Muscle layer of duodenum (tissue), 2 donors: ENCODE measurements around the gene TRIO.

ENCODE experiments used
- H3K27ac ChIP-seq: one replicate; pipeline ENCODE4 v1.7.0; 2013; ENCODE audit warnings: mild to moderate bottlenecking, low read length
- H3K27me3 ChIP-seq: one replicate; pipeline ENCODE4 v1.7.0; 2013; ENCODE audit warnings: low read depth, mild to moderate bottlenecking, control low read depth, low read length
- H3K36me3 ChIP-seq, 2 donors: one replicate each; pipeline ENCODE4 v1.7.0; 2013; ENCODE audit warnings: low read length in 2 of 2, control low read depth in 1 of 2, mild to moderate bottlenecking in 1 of 2; ENCODE audit not compliant: insufficient read depth in 2 of 2, control insufficient read depth in 1 of 2
- H3K4me1 ChIP-seq, 2 donors: one replicate each; pipeline ENCODE4 v1.7.0; 2013; ENCODE audit warnings: low read length in 2 of 2, mild to moderate bottlenecking in 2 of 2, control low read depth in 1 of 2, moderate library complexity in 1 of 2; ENCODE audit not compliant: insufficient read depth in 2 of 2, control insufficient read depth in 1 of 2
- H3K4me3 ChIP-seq, 2 donors: one replicate each; pipeline ENCODE4 v1.7.0; 2013; ENCODE audit warnings: low read length in 2 of 2, low read depth in 1 of 2, mild to moderate bottlenecking in 1 of 2
- H3K9me3 ChIP-seq, 2 donors: one replicate each; pipeline ENCODE4 v1.7.0; 2013; ENCODE audit warnings: low read length in 2 of 2, control low read depth in 1 of 2, mild to moderate bottlenecking in 1 of 2; ENCODE audit not compliant: control insufficient read depth in 1 of 2
- donor health status: healthy.

The TRIO gene

DNA sequence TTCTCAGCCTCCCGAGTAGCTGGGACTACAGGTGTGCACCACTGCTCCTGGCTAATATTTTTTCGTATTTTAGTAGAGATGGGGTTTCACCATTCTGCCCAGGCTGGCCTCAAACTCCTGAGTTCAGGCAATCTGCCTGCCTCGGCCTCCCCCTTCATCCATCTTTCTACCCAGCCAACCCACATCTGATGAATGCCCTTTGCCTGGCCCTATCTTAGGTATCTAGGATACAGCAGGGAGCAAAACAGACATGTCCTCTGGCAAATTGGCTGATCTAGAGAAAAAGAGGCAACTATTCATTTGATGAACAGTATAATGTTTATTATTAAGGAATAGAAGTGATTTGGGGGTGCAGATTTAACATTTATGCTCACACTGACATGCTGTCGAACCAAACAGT is 123.0 kb downstream of the TRIO start:
- H3K9me3 ChIP-seq: no peaks in the 10 kb centered on the region
- no peak overlapping the region for H3K4me3 ChIP-seq
- H3K4me1 ChIP-seq: peaks cover 16 to 58% of the 10 kb centered on the region in 2 donors
- peaks cover 0 to 13% of the 10 kb centered on the region in 2 donors for H3K36me3 ChIP-seq
- H3K27ac ChIP-seq: peak overlapping the region; percentile 42
- no peaks in the 10 kb centered on the region for H3K27me3 ChIP-seq

DNA sequence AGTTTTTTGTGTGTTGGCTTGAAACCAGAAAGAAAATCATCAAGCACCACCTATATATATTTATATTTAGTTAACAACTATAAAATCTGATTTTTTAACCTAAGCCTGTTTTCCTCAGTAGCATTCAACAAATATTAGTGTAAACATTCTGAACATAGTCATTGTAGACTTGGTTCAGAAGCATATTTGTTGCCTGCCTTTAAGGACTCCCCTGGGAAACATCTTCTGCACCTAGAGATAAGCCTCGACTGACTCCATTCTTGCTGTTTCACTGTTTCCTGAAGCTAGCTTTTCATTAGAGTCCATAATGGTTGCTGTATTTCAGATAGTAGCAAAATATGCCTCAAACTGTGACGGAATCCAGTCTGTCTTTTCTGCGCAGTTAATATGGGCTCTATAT is 123.5 kb downstream of the TRIO start:
- Histone ChIP-seq H3K36me3 (peaks cover 0 to 13% of the 10 kb centered on the region in 2 donors), H3K4me3 (no peak overlapping the region), H3K4me1 (peaks cover 16 to 58% of the 10 kb centered on the region in 2 donors), H3K27me3 (no peaks in the 10 kb centered on the region), H3K27ac (peak overlapping the region; percentile 17), H3K9me3 (no peaks in the 10 kb centered on the region)

DNA sequence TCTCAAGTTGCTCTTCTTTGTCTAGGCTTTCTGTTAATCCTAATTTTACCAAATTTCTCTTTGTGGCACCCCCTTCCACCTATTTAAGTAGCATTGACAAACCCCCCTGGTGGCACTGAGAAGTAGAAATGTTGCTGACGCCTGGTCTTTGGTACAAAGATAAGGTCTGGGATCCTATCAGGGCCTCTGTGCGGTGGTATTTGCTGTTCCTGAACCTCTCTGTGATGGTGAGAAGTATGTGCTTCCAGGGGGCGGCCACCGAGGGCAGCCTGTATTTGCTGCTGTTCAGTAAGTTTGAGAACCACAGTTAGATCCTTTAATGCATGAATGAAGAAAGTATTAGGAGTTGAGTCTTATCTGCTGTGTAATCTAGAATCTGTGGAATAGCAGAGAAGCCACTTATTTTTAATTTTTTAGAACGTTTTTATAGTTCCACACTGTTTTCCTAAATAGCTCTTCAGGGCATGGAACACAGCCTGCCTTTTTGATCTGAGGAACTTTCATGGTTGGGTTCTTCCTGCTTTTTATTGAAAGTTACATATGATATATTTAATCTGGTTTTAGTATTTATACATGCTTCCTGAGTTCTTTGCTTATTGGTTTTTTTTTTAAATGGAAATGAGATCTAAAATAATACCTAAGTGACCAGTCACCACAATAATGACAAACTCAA is 124.2 kb downstream of the TRIO start:
- H3K4me3 ChIP-seq: no peak overlapping the region
- H3K27me3 ChIP-seq: no peaks in the 10 kb centered on the region
- peaks cover 16 to 58% of the 10 kb centered on the region in 2 donors for H3K4me1 ChIP-seq
- no peaks in the 10 kb centered on the region for H3K9me3 ChIP-seq
- H3K27ac ChIP-seq: peak overlapping the region; percentile 62
- H3K36me3 ChIP-seq: peaks cover 0 to 13% of the 10 kb centered on the region in 2 donors

DNA sequence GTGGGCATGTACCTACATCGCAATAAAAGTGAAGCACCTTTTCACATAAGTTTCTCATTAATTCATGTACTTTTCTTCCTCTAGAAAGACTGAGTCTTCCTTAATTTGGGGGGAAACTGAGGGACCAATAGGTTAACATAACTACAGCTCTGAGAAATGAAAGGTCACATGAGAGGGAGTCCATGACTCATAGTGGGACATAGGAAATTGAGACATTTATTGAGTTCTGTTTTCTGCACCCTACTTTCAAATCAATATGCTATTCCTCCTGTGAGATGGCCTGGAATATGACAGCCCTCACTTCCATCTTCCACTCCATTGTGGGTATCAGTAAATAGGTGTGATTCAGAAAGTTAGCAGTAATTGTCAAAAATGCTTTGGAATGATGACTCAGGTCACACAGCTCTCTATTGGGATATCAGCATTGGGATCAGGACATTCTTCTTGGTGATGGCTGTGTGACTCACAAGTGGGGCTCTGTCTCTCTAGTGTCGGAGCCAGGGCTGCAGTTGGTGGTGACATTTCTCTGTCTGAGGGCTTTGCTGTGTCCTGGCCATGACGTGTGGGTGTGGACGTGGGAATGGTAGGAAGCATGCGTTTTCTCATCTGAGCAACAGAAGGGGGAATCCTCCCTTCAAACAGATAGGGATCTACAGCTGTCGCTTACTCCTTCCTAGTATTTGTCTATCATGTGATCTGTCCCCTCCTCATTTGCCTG is 125.0 kb downstream of the TRIO start:
- peaks cover 0 to 13% of the 10 kb centered on the region in 2 donors for H3K36me3 ChIP-seq
- no peaks in the 10 kb centered on the region for H3K27me3 ChIP-seq
- H3K4me1 ChIP-seq: peaks cover 16 to 58% of the 10 kb centered on the region in 2 donors
- H3K4me3 ChIP-seq: no peak overlapping the region
- no peaks in the 10 kb centered on the region for H3K9me3 ChIP-seq
- peak overlapping the region; percentile 62 for H3K27ac ChIP-seq

DNA sequence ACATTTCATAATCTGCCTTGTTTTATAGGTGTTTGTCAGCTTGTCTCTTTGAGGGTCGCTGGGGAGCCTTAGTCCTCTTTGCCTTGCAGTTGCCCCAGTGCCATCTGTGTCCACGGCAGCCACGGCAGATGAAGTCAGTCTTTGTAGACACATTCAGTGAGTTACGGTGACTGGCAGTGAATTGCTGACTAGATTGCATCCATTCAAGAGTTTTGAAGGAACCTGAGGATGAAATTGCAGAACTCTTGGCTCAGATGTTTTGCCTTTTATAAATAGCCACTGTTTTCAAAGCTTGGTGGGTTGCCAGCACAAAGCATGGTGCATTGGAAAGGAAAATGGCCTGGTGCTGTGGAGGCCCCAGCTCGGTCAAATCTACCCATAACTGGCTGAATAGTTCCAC is 125.6 kb downstream of the TRIO start:
- H3K4me1 ChIP-seq: peaks cover 16 to 52% of the 10 kb centered on the region in 2 donors
- no peaks in the 10 kb centered on the region for H3K27me3 ChIP-seq
- peak overlapping the region; percentile 62 for H3K27ac ChIP-seq
- H3K9me3 ChIP-seq: no peaks in the 10 kb centered on the region
- H3K36me3 ChIP-seq: peaks cover 0 to 13% of the 10 kb centered on the region in 2 donors
- H3K4me3 ChIP-seq: no peak overlapping the region

DNA sequence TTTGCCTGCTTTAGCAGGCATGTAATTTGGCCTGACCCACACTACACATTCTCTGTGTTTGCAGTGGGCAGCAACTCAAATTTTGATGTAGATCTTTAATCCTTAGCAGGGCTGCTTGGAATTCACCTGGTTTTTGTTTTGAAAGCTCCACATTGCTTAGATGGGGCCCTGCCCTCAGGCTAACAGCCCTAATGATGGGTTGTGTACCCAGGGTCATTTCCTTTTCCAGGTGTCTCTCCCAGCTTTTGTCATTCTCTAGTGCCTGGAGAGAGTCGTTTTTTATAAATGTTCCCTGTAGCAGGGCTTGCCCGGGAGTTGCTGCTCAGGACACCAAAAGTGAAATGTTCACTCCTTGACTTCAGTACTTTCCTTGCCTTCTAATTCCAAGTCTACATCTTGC is 126.3 kb downstream of the TRIO start:
- Histone ChIP-seq H3K36me3 (peaks cover 0 to 13% of the 10 kb centered on the region in 2 donors), H3K9me3 (no peaks in the 10 kb centered on the region), H3K27me3 (no peaks in the 10 kb centered on the region), H3K4me3 (no peak overlapping the region), H3K4me1 (peaks cover 16 to 52% of the 10 kb centered on the region in 2 donors), H3K27ac (peak overlapping the region; percentile 62)

DNA sequence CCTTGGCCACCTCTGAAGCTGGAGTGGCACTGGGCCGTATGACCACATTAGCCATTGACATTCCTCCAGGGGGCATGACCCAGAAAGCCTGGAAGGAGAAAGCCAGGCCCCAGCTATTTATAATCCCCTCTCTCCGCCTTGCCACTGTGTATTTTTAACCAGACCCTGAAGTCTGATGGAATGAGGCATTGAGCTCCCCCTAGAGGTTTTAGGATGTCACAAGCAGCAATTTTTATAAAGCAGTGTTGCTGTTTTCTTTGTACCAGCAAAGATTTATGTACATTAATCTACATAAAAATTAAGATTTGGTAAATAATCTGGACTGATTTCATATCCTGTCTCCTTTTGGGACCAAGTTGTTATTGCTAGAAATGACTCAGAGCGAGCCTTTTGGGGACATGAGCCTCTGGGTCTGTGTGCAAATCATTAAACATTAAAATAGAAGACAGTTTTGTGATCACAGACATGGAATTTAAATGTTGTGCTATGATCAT is 127.1 kb downstream of the TRIO start:
- peaks cover 0 to 8% of the 10 kb centered on the region in 2 donors for H3K36me3 ChIP-seq
- no peak overlapping the region for H3K4me3 ChIP-seq
- peaks cover 16 to 45% of the 10 kb centered on the region in 2 donors for H3K4me1 ChIP-seq
- no peaks in the 10 kb centered on the region for H3K27me3 ChIP-seq
- H3K9me3 ChIP-seq: no peaks in the 10 kb centered on the region
- H3K27ac ChIP-seq: peak overlapping the region; percentile 62

DNA sequence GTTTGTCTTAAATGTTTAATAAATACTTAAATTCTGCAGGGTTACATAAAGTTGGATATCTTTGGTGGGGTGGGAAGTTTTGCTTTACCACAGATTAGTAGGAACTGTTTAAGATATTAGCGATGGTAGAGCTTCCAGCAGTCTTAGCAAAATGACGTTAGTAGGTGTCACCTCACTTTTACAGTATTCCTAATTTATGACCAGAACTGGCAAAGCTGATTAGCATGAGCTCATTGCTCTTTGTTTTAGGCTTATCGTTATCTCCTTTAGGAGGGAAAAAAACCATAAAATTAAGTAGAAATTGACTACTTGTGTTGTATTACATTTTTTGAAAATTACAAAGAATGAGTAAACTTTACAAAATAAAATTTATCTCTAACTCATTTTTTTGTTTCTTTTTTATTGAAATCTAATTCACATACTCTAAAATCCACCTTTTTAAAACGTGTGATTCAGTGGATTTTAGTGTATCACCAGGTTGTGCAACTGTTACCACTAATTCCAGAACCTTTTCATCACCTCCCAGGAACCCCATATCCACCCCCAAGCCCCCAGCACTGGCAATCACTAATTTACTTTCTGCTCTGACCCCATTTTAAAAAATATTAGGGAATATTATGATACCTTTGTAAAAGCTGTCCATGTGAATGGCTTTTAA is 129.5 kb downstream of the TRIO start:
- Histone ChIP-seq H3K4me1 (peaks cover 16 to 30% of the 10 kb centered on the region in 2 donors), H3K27ac (no peak overlapping the region), H3K36me3 (peaks cover 0 to 4% of the 10 kb centered on the region in 2 donors), H3K4me3 (no peak overlapping the region), H3K27me3 (no peaks in the 10 kb centered on the region), H3K9me3 (no peaks in the 10 kb centered on the region)

DNA sequence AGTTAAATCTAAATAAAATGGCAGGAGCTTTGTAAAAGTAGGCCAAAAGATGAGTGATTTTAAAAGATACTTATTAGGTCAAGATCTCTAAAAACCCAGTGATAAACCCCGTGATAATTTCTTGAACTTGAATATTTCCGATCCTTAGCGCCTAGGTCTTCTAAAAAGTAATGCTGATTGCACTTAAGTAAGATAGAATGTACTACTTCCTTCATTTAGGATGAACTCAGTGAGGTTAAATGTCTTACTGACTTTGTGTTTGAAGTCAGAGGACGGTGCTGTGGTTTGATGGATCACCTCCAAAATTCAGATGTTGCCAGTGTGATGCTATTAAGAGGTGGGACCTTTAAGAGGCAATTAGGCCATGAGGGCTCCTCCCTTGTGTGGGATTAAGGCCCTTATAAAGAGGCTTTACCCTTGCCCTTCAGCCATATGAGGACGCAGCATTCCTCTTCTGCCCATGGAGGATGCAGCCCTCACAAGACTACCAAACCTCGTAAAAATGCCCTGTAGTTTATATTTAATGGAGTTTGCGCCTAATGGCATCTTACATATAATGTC is 130.1 kb downstream of the TRIO start:
- H3K27me3 ChIP-seq: no peaks in the 10 kb centered on the region

DNA sequence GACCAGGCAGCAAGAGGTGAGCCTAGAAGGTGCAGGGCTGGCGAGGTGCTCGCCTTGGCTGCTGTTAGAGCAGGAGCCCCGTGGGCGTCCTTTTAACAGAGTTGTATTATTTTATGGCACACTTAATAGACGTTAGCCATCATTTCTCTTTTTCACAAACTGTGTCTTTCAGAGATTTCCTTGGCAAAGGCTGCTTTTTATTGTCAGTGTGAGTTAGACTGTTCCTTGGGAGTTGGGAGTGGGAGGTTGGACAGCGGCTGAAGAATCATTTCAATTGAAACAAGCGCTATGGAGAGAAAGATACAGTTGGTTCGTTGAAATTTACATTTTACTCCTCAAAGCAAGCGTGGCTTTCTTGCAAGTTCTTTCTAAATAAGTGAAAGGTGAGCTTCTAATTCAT is 133.2 kb downstream of the TRIO start:
- Histone ChIP-seq H3K27ac (no peak overlapping the region), H3K4me3 (no peak overlapping the region), H3K9me3 (no peaks in the 10 kb centered on the region), H3K4me1 (no peaks in the 10 kb centered on the region), H3K27me3 (no peaks in the 10 kb centered on the region), H3K36me3 (peaks cover 6 to 10% of the 10 kb centered on the region in 2 donors)

More for the DNA sequence above, 130.1 kb downstream of the TRIO start:
- no peak overlapping the region for H3K4me3 ChIP-seq
- H3K9me3 ChIP-seq: no peaks in the 10 kb centered on the region
- H3K4me1 ChIP-seq: peaks cover 16 to 25% of the 10 kb centered on the region in 2 donors
- H3K27ac ChIP-seq: no peak overlapping the region
- H3K36me3 ChIP-seq: peaks cover 0 to 4% of the 10 kb centered on the region in 2 donors
